ES-I3 (cell line): Measurements from ENCODE around the gene ID2.

Source experiments
- H3K36me3 ChIP-seq: 2 replicates; pipeline ENCODE4 v1.6.1; 2013; ENCODE audit warnings: mild to moderate bottlenecking, low read length, control low read depth, moderate library complexity; ENCODE audit not compliant: insufficient read depth
- H3K4me1 ChIP-seq: 2 replicates; pipeline ENCODE4 v1.6.1; 2013; ENCODE audit warnings: mild to moderate bottlenecking, control low read depth, low read length; ENCODE audit not compliant: insufficient read depth
- H3K9ac ChIP-seq: 2 replicates; pipeline ENCODE4 v1.6.1; 2013; ENCODE audit warnings: low read depth, mild to moderate bottlenecking, low read length, moderate library complexity
- H3K9me3 ChIP-seq: 2 replicates; pipeline ENCODE4 v1.6.1; 2013; ENCODE audit warnings: mild to moderate bottlenecking, low read length, moderate library complexity; ENCODE audit not compliant: control insufficient read depth, insufficient read depth

The ID2 gene

DNA sequence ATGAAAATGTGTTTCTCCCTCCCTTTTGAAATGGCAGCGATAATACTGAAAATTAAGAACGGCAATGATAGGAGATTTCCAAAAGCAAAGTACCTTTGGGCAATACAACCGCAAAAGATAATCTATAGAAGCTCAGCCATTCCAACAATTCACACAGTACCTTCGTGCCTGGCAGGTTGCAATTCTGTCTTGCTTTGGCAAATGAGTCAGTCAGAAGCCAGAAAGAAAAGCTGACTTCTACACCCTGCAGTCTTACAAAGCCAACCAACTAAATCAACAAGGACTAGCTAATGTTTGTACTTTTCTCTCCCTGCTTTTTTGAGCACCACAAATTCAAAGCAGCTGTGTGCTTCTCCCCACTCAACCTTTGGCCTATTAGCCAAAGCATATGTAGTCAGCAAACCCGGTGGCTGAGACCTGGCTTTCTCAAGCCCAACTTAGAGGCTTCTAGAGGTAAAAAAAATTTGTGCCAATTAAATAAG is 25.7 kb upstream of the ID2 start:
- Histone ChIP-seq H3K9ac (no peak overlapping the region), H3K9me3 (no peaks in the 10 kb centered on the region), H3K4me1 (no peaks in the 10 kb centered on the region), H3K36me3 (no peaks in the 10 kb centered on the region)

DNA sequence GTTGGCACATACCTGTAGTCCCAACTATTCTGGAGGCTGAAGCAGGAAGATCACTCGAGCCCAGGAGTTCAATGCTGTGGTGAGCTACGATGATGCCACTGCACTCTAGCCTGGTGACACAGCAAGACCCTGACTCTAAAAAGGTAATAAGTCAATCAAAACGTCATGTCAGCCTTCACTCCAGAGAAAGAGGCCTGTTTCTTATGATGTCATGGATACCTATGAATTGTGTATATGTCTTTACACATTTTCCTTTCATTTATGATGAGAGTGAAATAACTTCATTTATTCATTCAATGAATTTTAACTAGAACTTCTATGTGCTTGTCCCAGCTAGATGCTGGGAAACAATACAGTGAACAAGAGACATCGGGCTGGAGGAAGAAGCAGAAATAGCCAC is 25.0 kb upstream of the ID2 start:
- Histone ChIP-seq H3K36me3 (no peaks in the 10 kb centered on the region), H3K9ac (no peak overlapping the region), H3K4me1 (no peaks in the 10 kb centered on the region)

GRCh38 chr2:8657423-8658062 is 24.3 kb upstream of the ID2 start:
- Histone ChIP-seq H3K36me3 (no peaks in the 10 kb centered on the region), H3K4me1 (no peaks in the 10 kb centered on the region), H3K9ac (no peak overlapping the region), H3K9me3 (no peaks in the 10 kb centered on the region)

More for the DNA sequence above, 25.0 kb upstream of the ID2 start:
- H3K9me3 ChIP-seq: no peaks in the 10 kb centered on the region

- no peaks in the 10 kb centered on the region for H3K36me3 ChIP-seq
- no peaks in the 10 kb centered on the region for H3K4me1 ChIP-seq
- H3K9me3 ChIP-seq: no peaks in the 10 kb centered on the region
- no peak overlapping the region for H3K9ac ChIP-seq
Observed at GRCh38 chr2:8658064-8658862, 23.6 kb upstream of the ID2 start.

GRCh38 chr2:8659092-8659734 is 22.6 kb upstream of the ID2 start:
- Histone ChIP-seq H3K36me3 (no peaks in the 10 kb centered on the region), H3K4me1 (no peaks in the 10 kb centered on the region), H3K9me3 (no peaks in the 10 kb centered on the region), H3K9ac (no peak overlapping the region)

GRCh38 chr2:8659735-8660492 is 21.9 kb upstream of the ID2 start:
- Histone ChIP-seq H3K9ac (no peak overlapping the region), H3K9me3 (no peaks in the 10 kb centered on the region), H3K4me1 (no peaks in the 10 kb centered on the region), H3K36me3 (no peaks in the 10 kb centered on the region)

- Histone ChIP-seq H3K36me3 (no peaks in the 10 kb centered on the region), H3K4me1 (no peaks in the 10 kb centered on the region), H3K9ac (no peak overlapping the region), H3K9me3 (no peaks in the 10 kb centered on the region)
Observed at GRCh38 chr2:8661235-8661634, 20.6 kb upstream of the ID2 start.

- H3K9ac ChIP-seq: no peak overlapping the region
Observed at GRCh38 chr2:8661736-8662135, 20.1 kb upstream of the ID2 start.

DNA sequence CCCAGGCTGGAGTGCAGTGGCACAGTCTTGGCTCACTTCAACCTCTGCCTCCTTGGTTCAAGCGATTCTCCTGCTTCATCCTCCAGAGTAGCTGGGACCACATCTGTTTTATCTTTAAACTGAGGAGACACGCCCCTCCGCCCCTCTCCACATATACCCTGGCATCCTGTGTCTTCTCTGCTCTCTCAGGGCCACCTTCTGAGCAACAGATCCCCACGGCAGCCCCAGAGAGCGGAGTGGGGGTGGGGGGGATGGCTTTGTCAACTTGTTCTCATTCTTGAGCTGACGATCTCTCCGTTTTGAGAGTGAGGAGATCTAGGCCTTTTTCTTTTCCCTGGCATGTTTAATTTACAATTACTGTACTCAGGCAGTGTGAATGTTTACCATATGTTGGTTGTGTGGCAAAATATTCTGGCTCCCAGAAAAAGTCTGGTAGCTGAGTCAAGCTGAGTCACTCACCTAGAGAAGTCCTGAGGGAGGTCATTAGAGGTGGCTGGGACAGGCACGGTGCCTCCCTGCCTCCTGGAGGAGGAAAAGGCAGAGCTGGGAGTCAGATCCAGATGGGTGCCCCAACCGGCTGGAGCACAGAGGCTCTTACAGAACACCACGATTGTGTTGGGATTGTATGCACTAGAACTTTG is 19.5 kb upstream of the ID2 start:
- Histone ChIP-seq H3K4me1 (no peaks in the 10 kb centered on the region), H3K9ac (no peak overlapping the region), H3K9me3 (no peaks in the 10 kb centered on the region), H3K36me3 (no peaks in the 10 kb centered on the region)

More at GRCh38 chr2:8661736-8662135, 20.1 kb upstream of the ID2 start:
- Histone ChIP-seq H3K4me1 (no peaks in the 10 kb centered on the region), H3K9me3 (no peaks in the 10 kb centered on the region), H3K36me3 (no peaks in the 10 kb centered on the region)

DNA sequence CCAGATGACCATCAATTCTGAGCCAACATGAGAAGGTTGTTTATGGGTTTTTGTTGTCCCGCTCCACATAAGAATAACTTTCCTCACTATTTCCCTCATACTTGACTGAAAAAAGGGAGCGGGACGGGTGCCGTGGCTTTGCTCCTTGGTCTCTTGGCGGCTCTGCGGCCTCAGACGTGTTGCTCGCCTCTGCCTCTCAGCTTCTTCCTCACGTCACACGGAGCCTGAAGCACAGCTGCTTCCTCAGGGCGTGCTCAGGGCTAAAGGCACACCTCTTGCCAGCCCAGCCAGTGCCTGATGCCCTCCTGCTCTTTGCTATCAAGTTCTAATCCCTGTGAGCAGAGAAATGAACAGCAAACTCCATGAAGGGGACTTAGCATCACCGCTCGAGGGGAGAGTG is 17.9 kb upstream of the ID2 start:
- Histone ChIP-seq H3K9ac (no peak overlapping the region), H3K36me3 (no peaks in the 10 kb centered on the region), H3K9me3 (no peaks in the 10 kb centered on the region), H3K4me1 (no peaks in the 10 kb centered on the region)

DNA sequence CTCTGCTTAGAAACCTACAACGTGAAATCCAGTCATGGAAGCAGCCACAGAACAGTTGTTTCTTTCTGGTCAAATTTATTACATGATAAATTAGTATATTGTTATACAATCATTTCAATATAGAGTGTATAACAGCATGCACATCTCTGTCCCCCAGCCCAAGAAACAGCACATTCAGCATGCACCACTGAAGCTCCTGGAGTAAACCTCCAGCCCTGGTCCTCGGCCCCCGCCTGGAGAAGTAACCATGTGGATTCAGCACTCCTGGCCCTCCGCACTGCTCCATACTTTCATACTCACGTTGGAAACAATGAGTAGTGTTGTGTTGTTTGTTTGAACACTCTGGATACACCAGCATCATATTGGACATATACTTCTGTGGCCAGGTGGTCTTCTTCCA is 15.3 kb upstream of the ID2 start:
- H3K9me3 ChIP-seq: no peaks in the 10 kb centered on the region
- H3K36me3 ChIP-seq: no peaks in the 10 kb centered on the region
- H3K4me1 ChIP-seq: no peaks in the 10 kb centered on the region
- H3K9ac ChIP-seq: no peak overlapping the region

DNA sequence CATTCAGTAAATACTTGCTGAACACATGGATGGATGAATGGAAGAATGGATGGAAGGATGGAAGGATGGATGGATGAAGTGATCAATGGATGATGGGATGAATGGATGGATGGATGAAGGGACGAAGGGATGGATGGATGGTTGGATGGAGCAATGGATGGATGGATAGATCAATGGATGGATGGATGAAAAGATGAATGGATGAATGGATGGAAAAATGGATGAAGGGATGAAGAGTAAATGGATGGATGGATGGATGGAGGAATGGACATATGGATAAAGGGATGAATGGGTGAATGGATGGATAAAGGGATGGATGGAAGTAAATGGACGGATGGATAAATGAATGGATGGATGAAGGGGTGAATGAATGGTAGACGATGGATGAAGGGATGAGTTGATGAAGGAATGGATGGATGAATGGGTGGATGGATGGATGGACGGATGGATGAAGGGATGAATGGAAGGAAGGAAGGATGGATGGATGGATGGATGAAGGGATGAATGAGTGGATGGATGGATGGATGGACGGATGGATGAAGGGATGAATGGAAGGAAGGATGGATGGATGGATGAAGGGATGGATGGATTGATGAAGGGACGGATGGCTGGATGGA is 13.9 kb upstream of the ID2 start:
- no peaks in the 10 kb centered on the region for H3K9me3 ChIP-seq
- no peaks in the 10 kb centered on the region for H3K36me3 ChIP-seq
- no peak overlapping the region for H3K9ac ChIP-seq
- no peaks in the 10 kb centered on the region for H3K4me1 ChIP-seq

DNA sequence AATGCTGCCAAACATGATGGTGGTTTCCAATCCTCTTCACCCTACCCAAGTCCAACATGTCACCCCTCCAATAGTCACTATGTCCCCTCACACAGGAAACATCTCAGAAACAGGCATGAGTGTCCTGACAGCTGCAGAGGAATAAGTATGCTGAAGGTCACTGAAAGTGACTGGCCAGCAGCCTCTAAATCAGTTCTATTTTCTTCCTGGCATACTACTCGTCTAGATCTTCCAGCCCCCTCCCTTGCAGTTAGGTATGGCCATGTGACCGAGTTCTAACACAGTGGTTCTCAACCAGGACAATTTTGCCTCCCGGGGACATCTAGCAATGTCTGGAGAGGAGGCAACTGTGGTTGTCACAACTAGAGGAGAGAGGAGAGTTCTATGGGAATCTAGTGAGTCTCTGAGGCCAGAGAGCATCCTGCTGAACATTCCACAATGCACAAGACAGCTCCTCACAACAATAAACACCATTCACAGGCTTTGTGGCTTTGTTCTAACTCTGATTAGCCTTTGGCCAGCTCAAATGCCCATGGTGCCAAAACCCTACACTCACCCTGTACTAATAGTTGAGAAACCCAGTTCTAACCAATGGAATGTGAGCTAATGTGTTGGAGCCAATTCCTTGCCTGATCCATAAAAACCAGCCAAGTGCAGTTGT is 12.6 kb upstream of the ID2 start:
- Histone ChIP-seq H3K36me3 (no peaks in the 10 kb centered on the region), H3K9ac (no peak overlapping the region), H3K4me1 (no peaks in the 10 kb centered on the region), H3K9me3 (peaks cover 2% of the 10 kb centered on the region)
